GM18519 (cell line): Measurements from ENCODE around the gene TPO.
"Not testable (repeated sequence)": the region's sequence is repeated elsewhere in the genome, so short reads cannot be mapped to it uniquely, and the experiment has no call there.

Source experiments
- ATAC-seq: cut with Tn5 transposase; IDR thresholded peaks from one replicate; pipeline ENCODE4 v1.9.1; 2021; ENCODE audit warnings: mild to moderate bottlenecking, moderate library complexity; ENCODE audit not compliant: unreplicated experiment, low FRiP score

Gene TPO

GRCh38 chr2:1548910-1549673 lies 135.8 kb downstream of the TPO start:
- ATAC-seq: no peak

- ATAC-seq: no peak
These were observed 136.8 kb downstream of the TPO start for GRCh38 chr2:1550076-1550475.

GRCh38 chr2:1550658-1551316 lies 137.5 kb downstream of the TPO start:
- peak; percentile 79 for ATAC-seq

- no peak for ATAC-seq
These were observed 138.6 kb downstream of the TPO start for GRCh38 chr2:1551905-1552304.

- ATAC-seq: no peak
These were observed 139.3 kb downstream of the TPO start for GRCh38 chr2:1552611-1553010.

- no peak for ATAC-seq
These were observed 140.5 kb downstream of the TPO start for GRCh38 chr2:1553671-1554295.

- no peak for ATAC-seq
These were observed 143.0 kb downstream of the TPO start for GRCh38 chr2:1556286-1556685.

GRCh38 chr2:1556776-1557466 lies 143.7 kb downstream of the TPO start:
- no peak for ATAC-seq

DNA sequence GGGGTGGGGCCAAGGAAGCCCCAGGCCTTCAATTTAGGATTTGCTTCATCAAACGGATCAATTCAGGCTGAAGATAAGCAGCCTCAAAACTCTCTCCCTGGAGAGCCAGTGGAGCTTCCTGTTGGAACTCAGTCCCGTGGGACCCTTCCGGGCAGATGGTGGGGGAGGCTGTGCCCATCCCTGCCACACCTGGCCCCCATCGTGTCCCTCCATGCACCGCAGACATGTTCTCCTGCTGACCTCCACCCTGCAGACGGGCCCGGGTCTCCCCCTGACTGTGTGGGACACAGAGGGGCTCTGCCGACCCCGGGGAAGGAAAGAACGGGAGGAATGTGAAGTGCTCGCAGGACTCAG lies 144.2 kb downstream of the TPO start:
- ATAC-seq: no peak

GRCh38 chr2:1559589-1560175 lies 146.4 kb downstream of the TPO start:
- no peak for ATAC-seq

- no peak for ATAC-seq
These were observed 148.0 kb downstream of the TPO start for GRCh38 chr2:1561259-1561658.

- no peak for ATAC-seq
These were observed 148.7 kb downstream of the TPO start for GRCh38 chr2:1561811-1562421.

DNA sequence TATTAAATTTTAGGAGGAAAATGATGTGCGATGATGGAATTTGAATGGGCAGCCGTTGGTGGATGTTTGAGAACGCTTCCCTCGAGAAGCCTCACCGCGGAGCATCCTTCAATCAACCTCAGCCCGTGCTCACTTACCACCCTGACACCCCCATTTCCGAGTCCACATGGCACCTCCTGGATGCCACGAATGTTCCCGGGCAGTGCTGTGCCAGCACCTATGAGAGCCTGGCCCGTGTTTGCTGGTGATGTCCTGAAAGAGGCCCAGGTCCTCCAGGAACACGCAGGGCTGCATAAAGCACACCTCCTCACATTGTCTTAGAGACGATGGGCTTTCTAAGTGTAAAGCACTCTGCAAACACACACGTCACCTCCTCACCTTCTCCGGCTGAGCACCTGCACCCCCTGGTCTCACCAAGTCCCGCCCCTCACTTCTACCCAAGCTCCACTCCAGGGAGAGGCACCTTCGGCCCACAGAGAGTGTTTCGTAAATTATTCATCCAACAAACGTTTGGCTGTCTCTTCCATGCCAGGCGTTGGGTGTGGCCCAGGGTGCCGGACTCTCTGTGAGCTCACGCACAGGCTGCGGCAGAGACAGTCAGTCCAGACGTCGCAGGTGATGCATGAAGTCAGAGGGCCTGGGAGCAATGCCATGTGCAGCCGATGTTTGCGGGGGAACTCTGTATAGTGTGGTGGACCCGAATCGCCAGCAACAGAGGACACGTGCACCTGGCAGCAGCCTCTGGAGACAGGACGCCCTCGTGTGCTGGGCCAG lies 150.0 kb downstream of the TPO start:
- ATAC-seq: no peak

- no peak for ATAC-seq
These were observed 151.0 kb downstream of the TPO start for GRCh38 chr2:1563943-1564891.

DNA sequence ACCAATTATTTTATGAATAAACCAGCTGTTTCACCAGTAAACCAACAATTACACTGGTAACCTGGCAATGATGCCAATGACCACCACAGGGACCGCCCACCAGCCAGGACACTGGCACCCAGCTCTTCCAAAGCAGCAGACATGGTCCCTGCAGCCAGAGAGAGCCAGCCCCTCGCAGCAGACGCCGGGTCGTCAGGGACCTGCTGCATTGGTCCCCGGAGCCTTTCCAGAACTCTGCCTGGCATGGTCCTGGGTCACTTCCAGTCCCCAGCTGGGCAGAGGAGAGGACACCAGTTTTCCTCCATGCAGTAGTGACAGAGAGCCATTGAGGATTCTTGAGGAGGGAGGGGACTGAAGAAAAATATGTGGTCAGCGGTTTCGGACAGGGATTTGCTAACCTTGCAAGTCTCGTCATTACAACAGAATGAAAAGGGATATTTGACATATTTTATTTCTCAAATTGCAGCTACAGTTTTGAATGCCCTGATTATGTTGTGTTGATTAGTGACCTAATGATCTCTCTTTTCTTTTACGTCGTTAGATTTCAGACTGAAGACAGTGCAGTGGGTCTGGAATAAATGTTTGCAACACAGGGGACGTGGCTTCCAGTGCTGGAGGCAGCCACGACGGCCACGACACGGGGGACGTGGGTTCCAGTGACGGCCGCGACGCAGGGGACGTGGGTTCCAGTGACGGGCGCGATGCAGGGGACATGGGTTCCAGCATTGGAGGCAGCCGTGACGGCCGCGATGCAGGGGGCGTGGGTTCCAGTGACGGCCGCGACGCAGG lies 154.5 kb downstream of the TPO start:
- no peak for ATAC-seq

DNA sequence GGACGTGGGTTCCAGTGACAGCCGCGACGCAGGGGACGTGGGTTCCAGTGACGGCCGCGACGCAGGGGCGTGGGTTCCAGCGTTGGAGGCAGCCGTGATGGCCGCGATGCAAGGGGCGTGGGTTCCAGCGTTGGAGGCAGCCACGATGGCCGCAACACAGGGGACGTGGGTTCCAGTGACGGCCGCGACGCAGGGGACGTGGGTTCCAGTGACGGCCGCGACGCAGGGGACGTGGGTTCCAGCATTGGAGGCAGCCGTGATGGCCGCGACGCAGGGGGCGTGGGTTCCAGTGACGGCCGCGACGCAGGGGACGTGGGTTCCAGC lies 155.0 kb downstream of the TPO start:
- not testable (repeated sequence) for ATAC-seq

DNA sequence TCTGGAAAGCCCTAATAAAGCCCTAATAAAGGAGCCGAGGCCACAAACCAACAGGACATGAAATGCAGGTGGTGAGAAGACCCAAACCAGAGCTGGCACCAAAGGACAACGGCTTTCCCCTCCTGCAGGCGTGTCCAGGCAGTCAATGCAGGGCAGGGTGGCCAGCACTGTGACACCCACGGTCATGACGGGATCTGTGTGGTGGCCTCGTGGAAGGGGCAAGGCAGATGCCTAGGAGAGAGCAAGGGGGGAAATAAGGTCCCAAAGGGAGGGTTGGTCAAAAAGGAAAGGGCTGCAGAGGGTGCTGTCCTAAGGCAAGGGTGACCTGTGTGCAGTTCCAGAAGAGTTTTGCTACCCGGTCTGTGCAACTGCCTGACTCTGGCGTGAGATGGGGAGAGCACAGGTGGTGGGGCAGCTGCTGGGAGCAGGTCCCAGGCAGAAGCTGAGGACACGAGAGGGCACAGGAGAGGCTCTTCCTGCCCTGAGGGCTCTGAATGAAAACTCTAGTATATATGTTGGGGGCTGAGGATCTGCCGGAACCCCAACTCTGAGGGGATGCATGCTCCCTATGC lies 156.7 kb downstream of the TPO start:
- ATAC-seq: no peak
